Measurements from ENCODE around the gene ILK. TPM values are rescaled to one million over a fixed set of nuclear protein-coding genes. Genes with fewer than 3 reads are reported as not detected.

ILK gene
- total and polyA plus RNA-seq, 2 donors (not counting 3 experiments of a cell fraction or from before 2014, with no cell fraction given): 221 to 296 TPM

DNA sequence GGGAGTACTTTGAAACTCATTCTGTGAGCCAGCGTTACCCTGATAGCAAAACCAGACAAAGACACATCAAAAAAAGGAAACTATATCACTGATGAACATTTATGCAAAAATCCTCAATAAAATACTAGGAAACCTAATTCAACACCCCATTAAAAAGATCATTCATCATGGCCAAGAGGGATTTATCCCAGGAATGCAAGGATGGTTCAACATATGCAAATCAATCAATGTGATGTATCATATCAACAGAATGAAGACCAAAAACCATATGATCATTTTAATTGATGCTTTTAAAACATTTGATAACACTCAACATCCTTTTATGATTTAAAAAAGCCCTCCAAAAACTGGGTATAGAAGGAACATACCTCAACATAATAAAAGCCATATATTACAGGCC lies 20.0 kb upstream of the ILK start:
- POLR2A ChIA-PET: no interaction called here
- dilution Hi-C loops (cut with MboI; ENCODE audit: extremely low pct_ligation_motif_present, low sequenced_read_pairs): no loop called here

More for the DNA sequence above, 20.0 kb upstream of the ILK start:
- H3K9ac ChIP-seq (replicated peaks; ENCODE audit: extremely low read depth, insufficient read depth, low read length): no peak overlapping the region
- CTCF ChIA-PET: no interaction called here
- H3K4me1 ChIP-seq (ENCODE audit: control insufficient read depth, extremely low read depth, insufficient read depth, low read length): peaks cover 2% of the 10 kb centered on the region
- intact Hi-C loops (cut with micrococcal nuclease): no loop called here
- H4K20me1 ChIP-seq (replicated peaks; ENCODE audit: control insufficient read depth, extremely low read depth, insufficient read depth, low read length): no peaks in the 10 kb centered on the region
- DNase-seq (ENCODE audit: low read depth, low spot score) (no peak), FAIRE-seq (no peak)
- no peaks in the 10 kb centered on the region for H3K9me3 ChIP-seq (replicated peaks; ENCODE audit: control insufficient read depth, insufficient read depth, low read length)
- no peak overlapping the region for H2AFZ ChIP-seq (ENCODE audit: low read depth, low read length)
- no peaks in the 10 kb centered on the region for H3K79me2 ChIP-seq (ENCODE audit: control insufficient read depth, insufficient read depth, low read length)
- no TSS peak for BruUV-seq (replicated peaks)
- no peak overlapping the region for H3K27ac ChIP-seq (ENCODE audit: insufficient read depth, low read depth, low read length)
- TF ChIP-seq, protein P1, sequence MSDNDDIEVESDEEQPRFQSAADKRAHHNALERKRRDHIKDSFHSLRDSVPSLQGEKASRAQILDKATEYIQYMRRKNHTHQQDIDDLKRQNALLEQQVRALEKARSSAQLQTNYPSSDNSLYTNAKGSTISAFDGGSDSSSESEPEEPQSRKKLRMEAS (IDR thresholded peaks at IDR 0.05; ENCODE audit: insufficient read depth, insufficient read length): no peak
- TF ChIP-seq, protein P2, sequence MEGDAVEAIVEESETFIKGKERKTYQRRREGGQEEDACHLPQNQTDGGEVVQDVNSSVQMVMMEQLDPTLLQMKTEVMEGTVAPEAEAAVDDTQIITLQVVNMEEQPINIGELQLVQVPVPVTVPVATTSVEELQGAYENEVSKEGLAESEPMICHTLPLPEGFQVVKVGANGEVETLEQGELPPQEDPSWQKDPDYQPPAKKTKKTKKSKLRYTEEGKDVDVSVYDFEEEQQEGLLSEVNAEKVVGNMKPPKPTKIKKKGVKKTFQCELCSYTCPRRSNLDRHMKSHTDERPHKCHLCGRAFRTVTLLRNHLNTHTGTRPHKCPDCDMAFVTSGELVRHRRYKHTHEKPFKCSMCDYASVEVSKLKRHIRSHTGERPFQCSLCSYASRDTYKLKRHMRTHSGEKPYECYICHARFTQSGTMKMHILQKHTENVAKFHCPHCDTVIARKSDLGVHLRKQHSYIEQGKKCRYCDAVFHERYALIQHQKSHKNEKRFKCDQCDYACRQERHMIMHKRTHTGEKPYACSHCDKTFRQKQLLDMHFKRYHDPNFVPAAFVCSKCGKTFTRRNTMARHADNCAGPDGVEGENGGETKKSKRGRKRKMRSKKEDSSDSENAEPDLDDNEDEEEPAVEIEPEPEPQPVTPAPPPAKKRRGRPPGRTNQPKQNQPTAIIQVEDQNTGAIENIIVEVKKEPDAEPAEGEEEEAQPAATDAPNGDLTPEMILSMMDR (IDR thresholded peaks at IDR 0.05; ENCODE audit: extremely low read depth in 1 of 2, insufficient read depth in 1 of 2, low read depth in 1 of 2, low read length in 2 of 2): no peak
- TF ChIP-seq POLR2A (IDR thresholded peaks at IDR 0.05; ENCODE audit: low read depth, low read length) (no peak), POLR2AphosphoS5 (IDR thresholded peaks at IDR 0.05; ENCODE audit: insufficient read depth, low read depth, low read length) (no peak), GATA2 (IDR thresholded peaks at IDR 0.05; ENCODE audit: insufficient read depth, insufficient read length, low read depth, low read length) (no peak), JUN (IDR thresholded peaks at IDR 0.05; ENCODE audit: borderline replicate concordance, insufficient read depth, insufficient read length, low read depth) (no peak), EZH2 (IDR thresholded peaks at IDR 0.05; ENCODE audit: borderline replicate concordance, low read depth, low read length, severe bottlenecking) (no peak)
- H3K36me3 ChIP-seq (ENCODE audit: control insufficient read depth in 2 of 2, extremely low read depth in 1 of 2, insufficient read depth in 2 of 2, low read length in 2 of 2): peaks cover 0 to 2% of the 10 kb centered on the region in 2 experiments
- no peaks in the 10 kb centered on the region for H3K27me3 ChIP-seq (ENCODE audit: control insufficient read depth in 2 of 2, insufficient read depth in 2 of 2, low read length in 2 of 2)
- H3K4me2 ChIP-seq (ENCODE audit: insufficient read depth, low read length): no peak overlapping the region
- H3K9me1 ChIP-seq (replicated peaks; ENCODE audit: control insufficient read depth, extremely low read depth, insufficient read depth, low read length): no peaks in the 10 kb centered on the region
- H3K4me3 ChIP-seq (replicated peaks in 1 of 3; ENCODE audit: insufficient read depth in 1 of 3, low read depth in 1 of 3, low read length in 3 of 3): no peak overlapping the region

All from endothelial cell of umbilical vein (primary cell).